A673 (cell line): Measurements from ENCODE around the gene KLHL42. TPM values are rescaled to one million over a fixed set of nuclear protein-coding genes. Genes with fewer than 3 reads are reported as not detected.
"Not testable (repeated sequence)": the region's sequence is repeated elsewhere in the genome, so short reads cannot be mapped to it uniquely, and the experiment has no call there.

ENCODE experiments used
- BruUV-seq: library from RNA; stranded (reverse); fragments of 400-500 nt; replicated peaks from 2 replicates; lab custom pipeline; 2021; lab: Mats Ljungman, UMichigan
- CTCF ChIA-PET: fragments of 300-600 bp; sonication (Branson Sonifier 250); formaldehyde crosslinking; loops from one replicate; lab custom pipeline; 2022; ENCODE audit warnings: antibody characterized with exemption; lab: Charles Lee
- POLR2A ChIA-PET: fragments of 300-600 bp; sonication (Branson Sonifier 250); formaldehyde crosslinking; loops from one replicate; lab custom pipeline; 2022; ENCODE audit warnings: antibody characterized with exemption; ENCODE audit not compliant: low non-redundant PET; lab: Charles Lee
- DNase-seq: peaks from one replicate; pipeline ENCODE4 v3.0.0-alpha.2; 2015; ENCODE audit warnings: low spot score
- H3K27ac ChIP-seq: fragments of 200-600 bp; sonication (generic); 2 replicates; pipeline ENCODE4 v1.5.1; 2016; ENCODE audit warnings: mixed run types, low read depth, mild to moderate bottlenecking, mixed read lengths, antibody characterized with exemption, low read length; ENCODE audit not compliant: poor library complexity, severe bottlenecking
- H3K27me3 ChIP-seq: fragments of 200-600 bp; sonication (generic); replicated peaks from 2 replicates; pipeline ENCODE4 v1.6.1; 2017; ENCODE audit warnings: mixed run types, low read depth, mild to moderate bottlenecking, mixed read lengths, antibody characterized with exemption, low read length; ENCODE audit not compliant: insufficient read depth, poor library complexity
- H3K36me3 ChIP-seq: fragments of 200-600 bp; sonication (generic); 2 replicates; pipeline ENCODE4 v1.6.1; 2016; ENCODE audit warnings: mixed run types, mild to moderate bottlenecking, mixed read lengths, antibody characterized with exemption, low read length; ENCODE audit not compliant: insufficient read depth, poor library complexity, severe bottlenecking
- H3K4me1 ChIP-seq: fragments of 200-600 bp; sonication (generic); 2 replicates; pipeline ENCODE4 v1.6.1; 2017; ENCODE audit warnings: mixed run types, mild to moderate bottlenecking, mixed read lengths, antibody characterized with exemption, low read length; ENCODE audit not compliant: insufficient read depth, poor library complexity, severe bottlenecking
- H3K4me3 ChIP-seq: fragments of 200-600 bp; sonication (generic); 2 replicates; pipeline ENCODE4 v1.5.1; 2016; ENCODE audit warnings: low read depth, mixed run types, mild to moderate bottlenecking, mixed read lengths, low read length; ENCODE audit not compliant: poor library complexity, severe bottlenecking
- H3K9me3 ChIP-seq: fragments of 200-600 bp; sonication (generic); 2 replicates; pipeline ENCODE4 v1.6.1; 2016; ENCODE audit warnings: mixed run types, low read depth, mild to moderate bottlenecking, mixed read lengths, antibody characterized with exemption, low read length; ENCODE audit not compliant: poor library complexity, severe bottlenecking
- CTCF ChIP-seq: fragments of 300-800, 200-600 bp; sonication (generic); conservative IDR thresholded peaks from 2 replicates; pipeline ENCODE4 v1.5.1; 2017; ENCODE audit warnings: low read depth, mild to moderate bottlenecking, antibody characterized with exemption, low read length, moderate library complexity, mixed read lengths
- EZH2 ChIP-seq: fragments of 200-600 bp; sonication (generic); IDR thresholded peaks from 2 replicates; pipeline ENCODE4 v1.6.1; 2017; ENCODE audit warnings: borderline replicate concordance, low read depth, mild to moderate bottlenecking, mixed read lengths, antibody characterized with exemption, low read length; ENCODE audit not compliant: poor library complexity, severe bottlenecking
- intact Hi-C: fragments of 100-400 bp; cut with micrococcal nuclease; formaldehyde crosslinking; loops from one replicate; pipeline ENCODE4 v1.10.0; 2022; ENCODE audit not compliant: unreplicated experiment
- total RNA-seq: library from RNA; stranded (reverse); gene quantifications from 2 replicates; pipeline ENCODE4 v1.2.3, GENCODE V29; 2021

KLHL42 gene
- total RNA-seq, 1 experiment from 2014 or later, result 32.4 TPM

GRCh38 chr12:27733052-27733656 lies 46.9 kb upstream of the KLHL42 start:
- no TSS peak for BruUV-seq
- peak; percentile 45 for DNase-seq
- H3K9me3 ChIP-seq, result no peaks in the 10 kb centered on the region
- H3K4me1 ChIP-seq, result no peaks in the 10 kb centered on the region
- POLR2A ChIA-PET, result no interaction called here
- intact Hi-C loops, result loop anchor here (1.0 to 5.0 kb wide), 4 partner anchors 88 to 1139 kb away; no protein-coding TSS in a partner anchor
- H3K27me3 ChIP-seq, result no peaks in the 10 kb centered on the region
- no peak overlapping the region for H3K27ac ChIP-seq
- H3K4me3 ChIP-seq, result no peak overlapping the region
- no peak for TF ChIP-seq EZH2
- TF ChIP-seq CTCF, result peak; percentile 86
- CTCF ChIA-PET, result interaction anchor here (0.6 to 1.7 kb wide), 4 partner anchors 46 to 1139 kb away, joined by 3 to 6 read pairs (median 5); no protein-coding TSS in a partner anchor
- H3K36me3 ChIP-seq, result peaks cover 48% of the 10 kb centered on the region

- CTCF ChIA-PET, result interaction anchor here (0.6 to 1.7 kb wide), 2 partner anchors 163 to 1139 kb away, joined by 5 read pairs; no protein-coding TSS in a partner anchor
- Histone ChIP-seq H3K4me1 (no peaks in the 10 kb centered on the region), H3K36me3 (peaks cover 55% of the 10 kb centered on the region), H3K9me3 (no peaks in the 10 kb centered on the region), H3K27ac (no peak overlapping the region), H3K27me3 (no peaks in the 10 kb centered on the region), H3K4me3 (no peak overlapping the region)
- no peak for TF ChIP-seq EZH2
- TF ChIP-seq CTCF, result no peak
- intact Hi-C loops, result loop anchor here (1.0 to 5.0 kb wide), 4 partner anchors 88 to 1139 kb away; no protein-coding TSS in a partner anchor
- no TSS peak for BruUV-seq
- no peak for DNase-seq
- POLR2A ChIA-PET, result no interaction called here
These were observed 46.2 kb upstream of the KLHL42 start for GRCh38 chr12:27733791-27734190.

- POLR2A ChIA-PET, CTCF ChIA-PET, H3K4me1 ChIP-seq, H3K27me3 ChIP-seq, BruUV-seq, DNase-seq, H3K9me3 ChIP-seq, H3K27ac ChIP-seq, H3K4me3 ChIP-seq: not testable (repeated sequence)
- intact Hi-C loops, result loop anchor here (5.0 kb wide), 2 partner anchors 438 to 1138 kb away; no protein-coding TSS in a partner anchor
- peaks cover 60% of the 10 kb centered on the region for H3K36me3 ChIP-seq
These were observed 45.7 kb upstream of the KLHL42 start for GRCh38 chr12:27734321-27734720.
